ENCODE measurements around the gene CNIH3. TPM values are rescaled to one million over a fixed set of nuclear protein-coding genes. Genes with fewer than 3 reads are reported as not detected.

CNIH3 gene
- polyA plus RNA-seq, 1 donor (not counting 4 experiments of a cell fraction or from before 2014, with no cell fraction given) = 0.81 TPM

DNA sequence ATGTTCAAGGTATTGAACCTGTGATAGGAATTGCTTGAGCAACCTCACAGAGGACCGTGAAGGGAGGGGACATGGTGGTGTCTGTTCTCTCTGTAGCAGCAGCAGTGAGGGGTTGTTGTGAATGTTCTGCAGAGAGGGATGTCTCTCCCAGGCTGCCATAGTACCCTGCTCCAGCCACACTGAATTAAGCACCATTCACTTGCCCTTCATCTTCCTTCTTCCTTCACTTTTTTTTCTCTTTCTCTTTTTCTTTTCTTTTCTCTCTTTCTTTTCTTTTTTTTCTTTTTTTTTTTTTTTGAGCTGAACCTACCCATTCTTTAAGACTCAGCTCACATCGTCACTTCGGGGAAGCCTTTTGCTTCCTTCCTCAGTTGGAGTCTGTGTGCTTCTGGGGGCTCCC, 89.5 kb downstream of the CNIH3 start:
- TF ChIP-seq CTCF (optimal IDR thresholded peaks at IDR 0.05 in 1 of 3, IDR thresholded peaks at IDR 0.05 in 1 of 3, conservative IDR thresholded peaks at IDR 0.05 in 1 of 3; ENCODE audit: extremely low read depth in 1 of 3, insufficient read depth in 2 of 3, low read length in 3 of 3) = no peak
- TF ChIP-seq EZH2 (IDR thresholded peaks at IDR 0.05; ENCODE audit: low read length) = no peak
- H2AFZ ChIP-seq (ENCODE audit: control insufficient read depth, low read length) = no peak overlapping the region
- dilution Hi-C loops (cut with MboI; ENCODE audit: extremely low pct_ligation_motif_present, low sequenced_read_pairs) = no loop called here
- no peaks in the 10 kb centered on the region for H3K9me1 ChIP-seq (ENCODE audit: control insufficient read depth, extremely low read depth, insufficient read depth, low read length)
- DNase-seq (ENCODE audit: low read depth, low spot score) (no peak), FAIRE-seq (no peak)
- no peak overlapping the region for H3K4me3 ChIP-seq (ENCODE audit: control insufficient read depth in 2 of 3, extremely low read depth in 1 of 3, insufficient read depth in 2 of 3, low read depth in 1 of 3, low read length in 3 of 3)
- no peaks in the 10 kb centered on the region for H3K79me2 ChIP-seq (ENCODE audit: control insufficient read depth, insufficient read depth, low read length)
- no peaks in the 10 kb centered on the region for H3K4me1 ChIP-seq (ENCODE audit: control insufficient read depth, extremely low read depth, insufficient read depth, low read length)
- no peak overlapping the region for H3K9ac ChIP-seq (ENCODE audit: control insufficient read depth, extremely low read depth, insufficient read depth, low read length)
- no peak overlapping the region for H3K4me2 ChIP-seq (ENCODE audit: control insufficient read depth, extremely low read depth, insufficient read depth, low read depth, low read length)
- no peaks in the 10 kb centered on the region for H4K20me1 ChIP-seq (ENCODE audit: control insufficient read depth, extremely low read depth, insufficient read depth, low read length)
- H3K27ac ChIP-seq (ENCODE audit: control insufficient read depth, insufficient read depth, low read length) = no peak overlapping the region
- no peaks in the 10 kb centered on the region for H3K36me3 ChIP-seq (ENCODE audit: control insufficient read depth in 2 of 2, extremely low read depth in 1 of 2, insufficient read depth in 2 of 2, low read length in 2 of 2)
- H3K9me3 ChIP-seq (ENCODE audit: control insufficient read depth, low read depth, low read length) = no peaks in the 10 kb centered on the region
- no peaks in the 10 kb centered on the region for H3K27me3 ChIP-seq (ENCODE audit: control insufficient read depth, extremely low read depth, insufficient read depth, low read length)

- no peak overlapping the region for H3K9ac ChIP-seq (ENCODE audit: control insufficient read depth, extremely low read depth, insufficient read depth, low read length)
- no peak for FAIRE-seq
Measured at GRCh38 chr1:224707843-224708725, 92.0 kb downstream of the CNIH3 start.

More at GRCh38 chr1:224707843-224708725, 92.0 kb downstream of the CNIH3 start:
- Histone ChIP-seq H3K36me3 (ENCODE audit: control insufficient read depth in 2 of 2, extremely low read depth in 1 of 2, insufficient read depth in 2 of 2, low read length in 2 of 2) (no peaks in the 10 kb centered on the region), H3K79me2 (ENCODE audit: control insufficient read depth, insufficient read depth, low read length) (no peaks in the 10 kb centered on the region), H3K9me3 (ENCODE audit: control insufficient read depth, low read depth, low read length) (no peaks in the 10 kb centered on the region), H2AFZ (ENCODE audit: control insufficient read depth, low read length) (peak overlapping the region; percentile 44), H3K4me1 (ENCODE audit: control insufficient read depth, extremely low read depth, insufficient read depth, low read length) (no peaks in the 10 kb centered on the region), H3K9me1 (ENCODE audit: control insufficient read depth, extremely low read depth, insufficient read depth, low read length) (no peaks in the 10 kb centered on the region), H4K20me1 (ENCODE audit: control insufficient read depth, extremely low read depth, insufficient read depth, low read length) (no peaks in the 10 kb centered on the region), H3K27me3 (ENCODE audit: control insufficient read depth, extremely low read depth, insufficient read depth, low read length) (no peaks in the 10 kb centered on the region), H3K27ac (ENCODE audit: control insufficient read depth, insufficient read depth, low read length) (no peak overlapping the region), H3K4me2 (ENCODE audit: control insufficient read depth, extremely low read depth, insufficient read depth, low read depth, low read length) (no peak overlapping the region), H3K4me3 (ENCODE audit: control insufficient read depth in 2 of 3, extremely low read depth in 1 of 3, insufficient read depth in 2 of 3, low read depth in 1 of 3, low read length in 3 of 3) (no peak overlapping the region)
- no peak for TF ChIP-seq EZH2 (IDR thresholded peaks at IDR 0.05; ENCODE audit: low read length)
- TF ChIP-seq CTCF (optimal IDR thresholded peaks at IDR 0.05 in 1 of 3, IDR thresholded peaks at IDR 0.05 in 1 of 3, conservative IDR thresholded peaks at IDR 0.05 in 1 of 3; ENCODE audit: extremely low read depth in 1 of 3, insufficient read depth in 2 of 3, low read length in 3 of 3) = no peak
- no peak for DNase-seq (ENCODE audit: low read depth, low spot score)
- dilution Hi-C loops (cut with MboI; ENCODE audit: extremely low pct_ligation_motif_present, low sequenced_read_pairs) = no loop called here

All from keratinocyte (primary cell).